ENCODE data around the gene CEP76.
"Not testable (repeated sequence)": the region's sequence is repeated elsewhere in the genome, so short reads cannot be mapped to it uniquely, and the experiment has no call there.

Gene CEP76

DNA sequence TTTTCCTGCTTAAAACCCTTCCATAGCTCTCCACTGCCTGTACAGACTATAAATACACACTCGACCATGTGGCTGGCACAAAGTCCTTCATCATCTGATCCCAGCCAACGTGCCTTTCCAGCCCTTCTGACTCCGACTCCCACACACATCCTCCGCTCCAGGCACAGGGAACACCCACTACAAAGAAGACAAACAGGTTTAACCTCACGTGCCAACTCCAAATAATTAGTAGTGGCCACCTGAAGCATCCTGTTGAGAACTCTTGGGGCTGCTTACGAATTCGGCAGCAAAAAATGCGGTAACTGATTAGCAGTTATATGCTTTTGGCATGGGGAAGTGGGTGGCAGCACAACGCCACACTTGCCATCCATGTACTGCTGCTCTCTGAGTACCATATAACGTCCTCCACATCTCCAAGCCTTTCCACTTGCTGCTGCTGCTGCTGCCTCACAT, 56.7 kb downstream of the CEP76 start:
- no peaks in the 10 kb centered on the region for H3K36me3 Mint-ChIP-seq (ENCODE audit: low read depth)
- H3K9me3 Mint-ChIP-seq, result no peaks in the 10 kb centered on the region
- intact Hi-C loops (cut with micrococcal nuclease), result no loop called here
- H3K27ac Mint-ChIP-seq, result no peak overlapping the region
- H3K4me1 Mint-ChIP-seq (ENCODE audit: low read depth), result peaks cover 17% of the 10 kb centered on the region
- no peak overlapping the region for H3K4me3 Mint-ChIP-seq
- H3K27me3 Mint-ChIP-seq, result no peaks in the 10 kb centered on the region

DNA sequence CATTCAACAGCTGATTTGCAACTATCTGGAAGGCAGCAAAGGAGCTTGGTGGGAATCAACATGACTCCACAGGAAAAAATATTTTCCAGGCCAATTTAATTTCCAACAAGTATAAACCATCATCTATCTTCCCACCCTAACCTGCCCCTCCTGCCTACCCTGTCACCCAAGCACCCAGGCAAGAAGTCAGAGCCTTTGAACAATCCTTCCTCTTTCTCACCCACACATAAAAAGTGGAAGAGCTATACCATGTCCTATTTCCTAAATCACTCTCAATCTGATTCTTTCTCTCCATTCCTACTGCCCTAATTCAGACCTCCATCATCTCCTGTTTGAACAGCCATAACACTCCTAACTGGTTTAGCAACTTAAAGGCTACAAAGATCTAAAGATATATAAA, 57.3 kb downstream of the CEP76 start:
- Mint-ChIP-seq H3K27me3 (no peaks in the 10 kb centered on the region), H3K9me3 (no peaks in the 10 kb centered on the region)

DNA sequence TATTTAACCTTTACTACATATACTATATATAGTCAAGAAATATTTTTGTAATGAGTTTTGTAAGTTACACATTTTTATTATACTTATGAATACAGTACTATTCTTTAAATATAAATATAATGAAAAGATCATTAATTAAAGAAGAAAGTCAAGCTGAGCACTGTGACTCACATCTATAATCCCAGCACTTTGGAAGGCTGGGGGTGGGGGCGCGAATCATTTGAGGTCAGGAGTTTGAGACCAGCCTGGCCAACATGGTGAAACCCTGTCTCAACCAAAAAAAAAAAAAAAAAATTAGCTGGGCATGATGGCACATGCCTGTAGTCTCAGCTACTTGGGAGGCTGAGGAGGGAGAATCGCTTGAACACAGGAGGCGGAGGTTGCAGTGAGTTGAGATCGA, 58.8 kb downstream of the CEP76 start:
- H3K9me3 Mint-ChIP-seq; H3K4me3 Mint-ChIP-seq; H3K36me3 Mint-ChIP-seq (ENCODE audit: low read depth); H3K27me3 Mint-ChIP-seq; intact Hi-C loops (cut with micrococcal nuclease); H3K27ac Mint-ChIP-seq: not testable (repeated sequence)
- H3K4me1 Mint-ChIP-seq (ENCODE audit: low read depth), result peaks cover 19% of the 10 kb centered on the region

More for the DNA sequence above, 57.3 kb downstream of the CEP76 start:
- intact Hi-C loops (cut with micrococcal nuclease), result no loop called here
- H3K4me1 Mint-ChIP-seq (ENCODE audit: low read depth), result peaks cover 17% of the 10 kb centered on the region
- H3K27ac Mint-ChIP-seq, result no peak overlapping the region
- no peaks in the 10 kb centered on the region for H3K36me3 Mint-ChIP-seq (ENCODE audit: low read depth)
- H3K4me3 Mint-ChIP-seq, result no peak overlapping the region

DNA sequence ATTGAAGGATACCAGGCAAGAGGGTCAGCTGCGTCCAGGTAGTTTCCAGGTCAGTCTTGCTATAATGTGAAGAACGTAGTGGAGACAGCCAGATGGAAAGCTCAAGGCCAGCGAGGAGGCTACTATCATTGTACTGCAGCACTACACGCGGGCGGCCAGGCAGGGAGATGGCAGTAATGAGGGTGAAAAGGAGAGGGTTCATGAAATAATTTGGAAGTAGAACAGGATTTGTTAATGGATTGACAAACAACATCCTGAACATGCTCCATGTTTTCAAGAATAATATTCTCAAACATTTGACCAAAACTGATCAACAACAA, 61.7 kb downstream of the CEP76 start:
- Mint-ChIP-seq H3K4me3 (no peak overlapping the region), H3K36me3 (ENCODE audit: low read depth) (no peaks in the 10 kb centered on the region), H3K27me3 (no peaks in the 10 kb centered on the region), H3K9me3 (no peaks in the 10 kb centered on the region), H3K27ac (peak overlapping the region; percentile 10), H3K4me1 (ENCODE audit: low read depth) (peaks cover 18% of the 10 kb centered on the region)
- intact Hi-C loops (cut with micrococcal nuclease), result no loop called here

DNA sequence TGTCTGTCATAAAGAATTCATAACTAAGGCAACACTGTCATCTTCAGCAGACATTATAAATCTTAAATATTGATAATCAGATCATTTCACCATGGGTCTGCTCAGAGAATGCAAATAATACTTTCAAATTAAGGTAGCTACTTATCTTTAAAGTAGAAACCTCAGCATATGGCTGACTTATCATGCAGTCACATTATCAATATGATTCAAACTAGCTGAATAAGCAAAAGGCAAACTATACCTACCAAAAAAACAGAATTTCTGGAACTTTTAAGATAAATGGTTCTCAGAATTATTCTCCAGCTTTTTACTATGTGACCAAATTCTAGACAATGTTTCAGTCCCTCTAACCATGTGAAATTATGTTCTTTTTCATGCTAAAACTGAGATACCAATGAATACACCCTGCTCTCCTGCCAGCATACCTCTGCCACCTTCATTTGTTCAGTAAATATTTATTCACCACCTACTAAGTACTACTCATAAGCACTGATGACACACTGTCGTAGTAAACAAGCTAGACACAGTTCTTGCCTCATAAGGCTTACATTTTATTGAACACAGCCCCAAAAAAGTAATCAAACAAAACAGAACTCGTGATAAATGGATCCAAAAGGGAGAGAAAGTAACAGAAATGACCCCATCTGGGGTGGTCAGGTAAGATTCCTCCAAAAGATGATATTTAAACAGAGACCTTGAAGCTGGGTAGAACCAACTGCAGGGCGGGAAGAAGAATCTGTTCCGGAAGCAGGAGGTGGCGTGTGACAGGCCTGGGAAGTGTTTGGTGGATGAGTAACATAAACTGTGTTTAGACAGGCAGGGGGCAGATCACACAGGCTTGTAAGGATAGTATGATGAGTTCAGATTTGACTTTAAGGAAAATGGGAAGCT, 62.3 kb downstream of the CEP76 start:
- Mint-ChIP-seq H3K9me3 (no peaks in the 10 kb centered on the region), H3K4me1 (ENCODE audit: low read depth) (peaks cover 12% of the 10 kb centered on the region), H3K27me3 (no peaks in the 10 kb centered on the region), H3K27ac (peak overlapping the region; percentile 10), H3K36me3 (ENCODE audit: low read depth) (no peaks in the 10 kb centered on the region), H3K4me3 (no peak overlapping the region)
- intact Hi-C loops (cut with micrococcal nuclease), result loop anchor here (10.0 kb wide), 1 partner anchor 55 kb away; no protein-coding TSS in a partner anchor

DNA sequence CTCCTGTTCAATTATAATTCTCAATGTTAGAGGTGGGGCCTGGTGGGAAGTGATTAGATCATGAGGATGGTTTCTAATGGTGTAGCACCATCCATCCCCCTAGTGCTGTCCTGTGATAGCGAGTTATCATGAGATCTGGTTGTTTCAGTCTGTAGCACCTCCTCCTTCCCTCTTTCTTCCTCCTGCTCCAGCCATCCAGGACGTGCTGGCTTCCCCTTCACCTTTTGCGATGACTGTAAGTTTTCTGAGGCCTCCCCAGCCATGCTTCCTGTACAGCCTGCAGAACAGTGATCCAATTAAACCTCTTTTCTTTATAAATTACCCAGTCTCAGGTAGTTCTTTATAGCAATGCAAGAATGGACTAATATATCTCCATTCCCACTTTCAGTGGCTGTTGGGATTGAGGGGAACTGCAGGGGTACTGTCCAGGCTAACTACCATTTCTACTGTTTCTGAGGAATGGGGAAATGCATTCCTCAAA, 63.8 kb downstream of the CEP76 start:
- no peak overlapping the region for H3K4me3 Mint-ChIP-seq

DNA sequence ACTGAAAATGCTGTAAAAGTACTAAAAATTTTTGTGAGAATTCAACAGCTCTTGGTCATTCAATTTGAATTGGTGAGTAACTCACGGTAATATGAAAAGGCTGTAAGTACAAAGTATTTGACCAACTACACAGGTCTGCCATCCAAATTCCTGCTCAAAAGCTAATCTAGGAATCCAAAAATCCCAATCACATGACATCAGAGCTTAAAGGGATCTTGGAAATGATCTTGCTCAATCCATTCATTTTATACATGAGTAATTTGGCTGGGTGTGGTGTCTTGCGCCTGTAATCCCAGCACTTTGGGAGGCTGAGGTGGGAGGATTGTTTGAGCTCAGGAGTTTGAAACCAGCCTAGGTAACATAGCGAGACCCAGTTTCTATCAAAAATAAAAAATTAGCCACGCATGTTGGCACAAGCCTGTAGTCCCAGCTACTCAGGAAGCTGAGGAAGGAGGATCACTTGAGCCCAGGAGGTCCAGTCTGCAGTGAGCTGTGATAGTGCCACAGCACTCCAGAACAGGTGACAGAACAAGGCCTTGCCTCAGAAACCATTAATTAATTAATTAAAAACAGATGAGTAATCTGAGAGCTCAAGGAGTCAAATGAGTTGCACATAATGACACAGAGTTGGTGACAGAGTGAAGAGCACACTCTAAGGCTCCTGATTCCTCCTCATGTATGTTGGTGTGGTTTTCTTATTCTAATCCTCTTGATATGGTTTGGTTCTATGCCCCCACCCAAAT, 64.5 kb downstream of the CEP76 start:
- Mint-ChIP-seq H3K4me1 (ENCODE audit: low read depth) (peaks cover 6% of the 10 kb centered on the region), H3K9me3 (no peaks in the 10 kb centered on the region), H3K4me3 (no peak overlapping the region), H3K27ac (no peak overlapping the region), H3K36me3 (ENCODE audit: low read depth) (peaks cover 9% of the 10 kb centered on the region), H3K27me3 (no peaks in the 10 kb centered on the region)
- intact Hi-C loops (cut with micrococcal nuclease), result loop anchor here (10.0 kb wide), 1 partner anchor 53 kb away; no protein-coding TSS in a partner anchor

More for the DNA sequence above, 63.8 kb downstream of the CEP76 start:
- Mint-ChIP-seq H3K27me3 (no peaks in the 10 kb centered on the region), H3K27ac (no peak overlapping the region), H3K36me3 (ENCODE audit: low read depth) (peaks cover 4% of the 10 kb centered on the region), H3K4me1 (ENCODE audit: low read depth) (peaks cover 6% of the 10 kb centered on the region), H3K9me3 (no peaks in the 10 kb centered on the region)
- intact Hi-C loops (cut with micrococcal nuclease), result loop anchor here (10.0 kb wide), 1 partner anchor 54 kb away; no protein-coding TSS in a partner anchor

DNA sequence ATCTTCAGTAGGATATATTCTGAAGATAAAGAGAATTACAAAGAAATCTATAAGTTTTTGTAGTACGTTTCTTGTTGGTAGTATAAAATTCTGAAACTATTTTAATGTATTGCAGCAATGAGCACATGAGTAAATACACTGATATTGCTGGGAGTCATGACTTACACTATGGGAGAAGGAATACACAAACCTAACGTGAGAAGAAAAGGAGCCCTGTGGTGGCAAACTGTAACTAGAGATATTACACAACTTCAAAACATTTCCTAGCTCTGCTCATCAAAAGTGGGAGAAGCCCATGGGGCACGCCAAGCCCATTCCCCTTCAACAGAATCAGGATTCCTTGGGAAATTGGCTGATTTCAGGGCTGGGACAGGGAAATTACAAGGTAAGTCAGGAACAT, 65.1 kb downstream of the CEP76 start:
- H3K27ac Mint-ChIP-seq, result no peak overlapping the region
- H3K4me3 Mint-ChIP-seq, result no peak overlapping the region
- intact Hi-C loops (cut with micrococcal nuclease), result loop anchor here (10.0 kb wide), 1 partner anchor 53 kb away; no protein-coding TSS in a partner anchor
- no peaks in the 10 kb centered on the region for H3K9me3 Mint-ChIP-seq
- no peaks in the 10 kb centered on the region for H3K27me3 Mint-ChIP-seq
- peaks cover 9% of the 10 kb centered on the region for H3K36me3 Mint-ChIP-seq (ENCODE audit: low read depth)
- H3K4me1 Mint-ChIP-seq (ENCODE audit: low read depth), result peaks cover 6% of the 10 kb centered on the region

DNA sequence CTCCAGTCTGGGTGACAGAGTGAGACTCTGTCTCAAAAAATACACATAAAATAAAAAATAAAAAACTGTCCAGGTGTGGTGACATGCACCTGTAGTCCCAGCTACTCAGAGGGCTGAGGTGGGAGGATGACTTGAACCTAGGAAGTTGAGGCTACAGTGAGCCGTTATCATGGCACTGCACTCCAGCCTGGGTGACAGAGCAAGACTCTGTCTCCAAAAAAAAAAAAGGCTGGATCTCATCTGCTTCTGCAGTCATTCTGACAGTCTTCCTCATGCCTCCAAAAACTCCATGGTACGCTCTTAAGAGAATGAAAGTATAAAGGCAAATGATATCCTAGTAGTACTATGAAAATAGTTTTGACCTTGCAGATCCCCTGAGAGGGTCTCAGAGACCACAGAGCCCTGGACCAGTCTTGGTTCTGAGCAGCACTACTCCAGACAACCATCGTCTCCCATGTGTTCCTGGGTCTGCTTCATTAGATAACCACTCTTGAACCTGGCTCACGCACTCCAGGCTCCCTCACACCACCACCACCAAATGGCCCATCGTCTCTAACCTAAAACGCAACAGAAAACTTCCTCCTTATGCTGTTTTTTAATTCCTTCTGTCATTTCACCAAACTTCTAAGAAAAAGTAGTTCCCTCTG, 70.6 kb downstream of the CEP76 start:
- Mint-ChIP-seq H3K4me3 (no peak overlapping the region), H3K9me3 (no peaks in the 10 kb centered on the region), H3K27me3 (no peaks in the 10 kb centered on the region), H3K27ac (no peak overlapping the region), H3K4me1 (ENCODE audit: low read depth) (no peaks in the 10 kb centered on the region), H3K36me3 (ENCODE audit: low read depth) (peaks cover 20% of the 10 kb centered on the region)
- intact Hi-C loops (cut with micrococcal nuclease), result loop anchor here (10.0 kb wide), 1 partner anchor 47 kb away; no protein-coding TSS in a partner anchor

DNA sequence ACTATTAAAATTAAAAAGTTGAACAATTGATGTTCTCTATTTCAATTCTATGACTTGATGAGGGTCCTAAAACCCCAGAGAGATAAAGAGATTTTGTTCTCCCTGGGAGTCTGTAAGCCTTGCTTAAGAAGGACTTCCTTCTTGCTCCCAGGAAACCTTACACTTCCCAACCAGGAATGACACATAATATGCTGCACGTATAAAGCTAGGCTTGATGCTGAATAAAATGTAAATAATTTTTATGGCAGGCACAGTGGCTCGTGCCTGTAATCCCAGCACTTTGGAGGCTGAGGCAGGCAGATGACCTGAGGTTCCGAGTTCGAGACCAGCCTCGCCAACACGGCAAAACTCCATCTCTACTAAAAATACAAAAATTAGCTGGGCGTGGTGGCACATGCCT, 72.4 kb downstream of the CEP76 start:
- H3K9me3 Mint-ChIP-seq, result no peaks in the 10 kb centered on the region
- no peaks in the 10 kb centered on the region for H3K27me3 Mint-ChIP-seq
- H3K4me3 Mint-ChIP-seq, result no peak overlapping the region
- H3K27ac Mint-ChIP-seq, result no peak overlapping the region
- intact Hi-C loops (cut with micrococcal nuclease), result loop anchor here (10.0 kb wide), 1 partner anchor 45 kb away; no protein-coding TSS in a partner anchor
- H3K36me3 Mint-ChIP-seq (ENCODE audit: low read depth), result peaks cover 20% of the 10 kb centered on the region
- H3K4me1 Mint-ChIP-seq (ENCODE audit: low read depth), result no peaks in the 10 kb centered on the region

DNA sequence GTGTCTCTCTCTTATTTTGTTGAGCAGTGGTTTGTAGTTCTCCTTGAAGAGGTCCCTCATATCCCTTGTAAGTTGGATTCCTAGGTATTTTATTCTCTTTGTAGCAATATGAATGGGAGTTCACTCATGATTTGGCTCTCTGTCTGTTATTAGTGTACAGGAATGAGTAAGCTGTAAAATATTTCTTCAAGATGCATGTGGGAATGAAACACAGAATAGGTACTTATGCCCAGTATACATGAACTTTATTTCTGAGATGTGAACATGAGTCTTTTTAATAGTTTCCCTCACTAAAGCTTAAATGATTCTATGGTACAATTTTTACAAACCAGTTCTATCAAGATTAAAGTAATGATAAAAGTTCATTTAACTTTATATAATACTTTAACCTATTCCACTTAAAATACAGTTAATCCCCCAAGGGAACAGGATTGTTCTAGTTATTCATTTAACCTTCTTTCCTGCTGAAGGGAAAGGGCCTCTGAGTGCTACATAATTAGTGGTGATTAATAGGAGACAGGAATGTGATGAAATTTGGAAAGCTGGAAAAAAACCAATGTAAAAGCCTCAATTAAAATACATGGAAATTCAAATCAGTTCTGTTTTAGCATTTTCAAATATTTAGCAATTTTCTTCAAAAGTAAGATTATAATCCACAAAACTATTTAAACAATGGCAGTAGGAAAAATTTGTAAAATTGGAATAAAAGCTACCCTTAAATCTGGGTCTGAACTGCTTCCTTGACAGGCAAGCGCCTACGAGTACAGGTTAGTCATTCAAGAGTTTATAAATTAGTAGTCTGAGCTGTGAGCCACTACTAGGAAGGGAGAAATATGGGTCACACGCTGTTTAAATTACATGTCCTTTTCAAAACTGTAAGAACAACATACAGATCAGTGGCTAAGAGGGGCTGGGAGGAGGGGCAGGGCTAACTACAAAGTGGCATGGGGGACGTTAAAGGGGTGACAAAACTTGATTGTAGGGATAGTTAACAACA, 73.5 kb downstream of the CEP76 start:
- Mint-ChIP-seq H3K36me3 (ENCODE audit: low read depth) (peaks cover 15% of the 10 kb centered on the region), H3K27ac (no peak overlapping the region), H3K4me1 (ENCODE audit: low read depth) (no peaks in the 10 kb centered on the region), H3K27me3 (no peaks in the 10 kb centered on the region), H3K4me3 (no peak overlapping the region), H3K9me3 (no peaks in the 10 kb centered on the region)
- intact Hi-C loops (cut with micrococcal nuclease), result no loop called here

DNA sequence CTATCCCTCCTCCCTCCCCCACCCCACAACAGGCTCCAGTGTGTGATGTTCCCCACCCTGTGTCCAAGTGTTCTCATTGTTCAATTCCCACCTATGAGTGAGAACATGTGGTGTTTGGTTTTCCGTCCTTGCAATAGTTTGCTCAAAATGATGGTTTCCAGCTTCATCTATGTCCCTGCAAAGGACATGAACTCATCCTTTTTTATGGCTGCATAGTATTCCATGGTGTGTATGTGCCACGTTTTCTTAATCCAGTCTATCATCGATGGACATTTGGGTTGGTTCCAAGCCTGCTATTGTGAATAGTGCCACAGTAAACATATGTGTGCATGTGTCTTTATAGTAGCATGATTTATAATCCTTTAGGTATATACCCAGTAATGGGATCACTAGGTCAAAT, 75.3 kb downstream of the CEP76 start:
- H3K4me3 Mint-ChIP-seq; intact Hi-C loops (cut with micrococcal nuclease); H3K4me1 Mint-ChIP-seq (ENCODE audit: low read depth); H3K9me3 Mint-ChIP-seq; H3K27ac Mint-ChIP-seq; H3K36me3 Mint-ChIP-seq (ENCODE audit: low read depth); H3K27me3 Mint-ChIP-seq: not testable (repeated sequence)

DNA sequence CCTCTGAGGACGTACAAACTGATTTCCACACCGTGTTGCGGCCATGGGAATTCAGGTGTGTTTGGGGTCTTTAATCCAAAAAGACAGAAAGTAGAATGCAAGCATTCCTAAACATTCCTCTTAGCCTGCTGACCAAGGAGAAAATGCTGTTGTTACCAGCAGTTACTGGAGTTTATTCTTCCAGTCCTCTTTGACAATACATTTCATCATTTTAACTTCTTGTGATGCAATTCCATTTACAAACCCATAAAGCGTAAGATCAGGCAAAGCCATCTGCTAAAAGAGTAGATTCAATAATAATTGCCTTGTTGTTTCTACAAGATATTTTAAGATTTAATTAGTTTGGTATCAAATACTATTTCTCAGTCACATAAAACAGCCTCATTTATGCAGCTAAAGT, 77.3 kb downstream of the CEP76 start:
- H3K36me3 Mint-ChIP-seq (ENCODE audit: low read depth), result peaks cover 6% of the 10 kb centered on the region
- H3K9me3 Mint-ChIP-seq, result peaks cover 9% of the 10 kb centered on the region
- intact Hi-C loops (cut with micrococcal nuclease), result no loop called here
- no peak overlapping the region for H3K27ac Mint-ChIP-seq
- H3K4me3 Mint-ChIP-seq, result no peak overlapping the region
- H3K27me3 Mint-ChIP-seq, result no peaks in the 10 kb centered on the region
- no peaks in the 10 kb centered on the region for H3K4me1 Mint-ChIP-seq (ENCODE audit: low read depth)
